Urothelium cell line (cell line): ENCODE data around the gene GPR132.

Source experiments
- DNase-seq: peaks from one replicate; pipeline ENCODE4 v3.0.0; 2011; ENCODE audit warnings: low spot score, mixed read lengths
- FAIRE-seq: peaks from 2 replicates; lab custom pipeline; 2011; peaks lifted over from hg19 to GRCh38; lab: Jason Lieb, UNC

The GPR132 gene

GRCh38 chr14:105023144-105023543 lies 42.1 kb downstream of the GPR132 start:
- FAIRE-seq (no peak), DNase-seq (no peak)

DNA sequence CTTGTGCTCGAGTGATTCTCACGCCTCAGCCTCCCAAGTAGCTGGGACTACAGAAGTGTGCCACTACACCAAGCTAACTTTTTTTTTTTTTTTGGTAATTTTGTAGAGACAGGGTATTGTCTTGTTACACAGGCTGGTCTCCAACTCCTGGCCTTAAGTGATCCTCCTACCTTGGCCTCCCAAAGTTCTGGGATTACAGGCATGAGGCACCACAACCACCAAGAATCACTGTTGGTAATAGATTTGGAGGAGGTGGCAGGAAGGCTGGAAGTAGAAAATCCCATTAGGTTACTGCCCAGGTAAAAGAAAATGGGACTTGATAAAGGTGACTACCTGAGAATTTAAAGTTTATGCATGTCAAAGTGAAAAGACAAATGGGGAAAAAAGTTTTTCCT lies 43.0 kb downstream of the GPR132 start:
- DNase-seq (no peak), FAIRE-seq (no peak)

DNA sequence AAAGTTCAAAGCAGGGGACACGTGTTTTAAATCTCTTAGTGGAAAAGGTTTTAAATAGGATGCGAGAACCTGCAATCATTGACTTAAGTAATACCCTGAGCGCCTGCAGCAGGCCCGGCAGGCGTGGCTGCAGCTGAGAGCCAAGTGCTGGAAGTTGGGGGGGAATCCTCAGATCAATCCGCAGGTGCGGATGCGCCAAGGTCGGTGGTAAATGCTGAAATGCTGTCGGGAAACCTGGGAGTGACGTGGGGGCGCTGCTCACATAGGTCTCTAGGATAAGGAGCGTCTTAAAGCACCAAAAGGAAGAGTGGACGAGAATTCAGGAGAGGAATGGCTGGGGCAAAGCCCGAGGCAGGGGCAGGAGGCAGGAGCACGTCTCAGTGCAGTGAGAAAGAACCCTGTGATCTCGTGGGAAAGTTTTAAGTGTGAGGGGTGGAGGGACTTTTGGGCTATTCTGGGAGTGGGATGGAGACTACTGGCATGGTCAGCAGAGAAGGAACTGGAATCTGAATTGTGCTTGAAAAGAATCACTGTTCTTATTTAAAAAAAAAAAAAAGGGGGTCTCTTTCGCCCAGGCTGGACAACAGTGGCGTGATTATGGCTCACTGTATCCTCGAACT lies 43.5 kb downstream of the GPR132 start:
- no peak for FAIRE-seq
- no peak for DNase-seq

- FAIRE-seq (no peak), DNase-seq (peak; percentile 93)
Observed at GRCh38 chr14:105020815-105021655, 44.2 kb downstream of the GPR132 start, which contains the start of gene CDCA4. CDCA4 (minus strand) TSS chr14:105021083; CDS start chr14:105011929, 9,154 bp downstream.

GRCh38 chr14:105019861-105020814 lies 45.1 kb downstream of the GPR132 start:
- DNase-seq (no peak), FAIRE-seq (no peak)

DNA sequence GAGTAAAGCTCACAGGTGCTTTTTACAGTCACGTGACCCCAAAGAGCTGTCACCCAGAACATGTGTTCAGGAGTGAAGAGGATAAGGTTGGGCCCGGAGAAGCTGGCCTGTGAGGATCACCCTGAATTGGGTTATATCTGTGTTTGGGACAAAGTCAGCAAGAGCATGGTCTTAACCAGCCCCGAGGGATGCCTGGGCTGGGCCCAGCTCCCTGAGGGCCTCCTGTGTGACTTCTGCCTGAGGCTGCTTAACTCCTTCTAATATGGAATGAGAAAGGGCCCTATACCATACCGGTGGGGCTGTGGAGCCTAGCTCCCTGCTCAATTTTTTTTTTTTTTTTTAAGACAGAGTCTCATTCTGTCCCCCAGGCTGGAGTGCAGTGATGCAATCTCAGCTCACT lies 46.8 kb downstream of the GPR132 start:
- FAIRE-seq (no peak), DNase-seq (no peak)

GRCh38 chr14:105015905-105016304 lies 49.3 kb downstream of the GPR132 start:
- no peak for DNase-seq
- no peak for FAIRE-seq

DNA sequence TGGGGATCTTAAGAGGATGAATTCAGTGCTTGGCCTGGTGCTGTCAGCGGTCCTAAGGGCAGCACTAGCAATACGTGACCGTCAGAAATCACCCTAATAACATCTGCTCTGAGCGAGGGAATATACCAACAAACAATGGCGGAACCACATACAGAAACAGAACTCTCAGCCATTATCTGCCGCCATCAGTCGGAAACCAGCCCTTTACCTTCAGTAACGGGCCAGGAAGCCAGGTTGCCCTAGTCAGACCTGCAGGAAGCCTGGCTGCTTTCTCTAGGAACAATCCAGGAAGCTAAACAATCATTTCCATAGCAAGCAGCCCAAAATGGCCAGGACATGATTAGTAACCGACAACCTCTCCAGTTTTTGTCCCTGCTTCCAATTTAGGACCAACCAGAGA lies 50.0 kb downstream of the GPR132 start:
- DNase-seq (no peak), FAIRE-seq (no peak)

- FAIRE-seq (no peak), DNase-seq (no peak)
Observed at GRCh38 chr14:105014631-105015030, 50.6 kb downstream of the GPR132 start.

GRCh38 chr14:105014032-105014431 lies 51.2 kb downstream of the GPR132 start:
- FAIRE-seq (no peak), DNase-seq (no peak)

DNA sequence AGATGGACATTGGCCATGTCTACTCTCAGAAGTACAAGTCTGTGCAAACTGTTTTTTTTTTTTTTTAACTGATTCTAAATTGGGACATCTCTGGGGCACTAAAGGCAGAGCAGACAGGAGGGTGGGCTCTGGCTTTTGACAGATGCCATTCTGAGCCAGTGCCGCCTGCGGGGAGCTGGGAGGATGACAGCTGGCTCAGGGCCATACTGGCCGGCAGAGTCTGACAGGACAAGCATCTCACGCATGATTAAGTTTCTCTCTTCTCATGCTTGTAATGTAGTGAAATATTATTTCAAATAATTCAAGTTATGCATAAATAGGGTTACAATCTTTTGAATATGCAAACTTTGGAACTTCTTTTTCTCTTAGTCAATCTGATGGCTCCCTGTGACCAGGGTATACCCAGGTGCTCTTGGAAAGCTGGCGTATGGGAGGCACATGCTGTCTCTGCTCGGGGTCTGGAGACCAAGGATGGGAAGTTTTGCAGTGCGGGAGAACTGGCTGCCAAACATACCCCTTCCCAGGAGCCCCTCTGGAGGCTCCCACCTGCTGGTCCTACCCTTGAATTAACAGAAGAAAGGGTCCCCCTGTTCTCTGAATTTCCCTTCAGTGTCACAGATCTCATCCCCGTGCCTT lies 52.0 kb downstream of the GPR132 start:
- no peak for FAIRE-seq

DNA sequence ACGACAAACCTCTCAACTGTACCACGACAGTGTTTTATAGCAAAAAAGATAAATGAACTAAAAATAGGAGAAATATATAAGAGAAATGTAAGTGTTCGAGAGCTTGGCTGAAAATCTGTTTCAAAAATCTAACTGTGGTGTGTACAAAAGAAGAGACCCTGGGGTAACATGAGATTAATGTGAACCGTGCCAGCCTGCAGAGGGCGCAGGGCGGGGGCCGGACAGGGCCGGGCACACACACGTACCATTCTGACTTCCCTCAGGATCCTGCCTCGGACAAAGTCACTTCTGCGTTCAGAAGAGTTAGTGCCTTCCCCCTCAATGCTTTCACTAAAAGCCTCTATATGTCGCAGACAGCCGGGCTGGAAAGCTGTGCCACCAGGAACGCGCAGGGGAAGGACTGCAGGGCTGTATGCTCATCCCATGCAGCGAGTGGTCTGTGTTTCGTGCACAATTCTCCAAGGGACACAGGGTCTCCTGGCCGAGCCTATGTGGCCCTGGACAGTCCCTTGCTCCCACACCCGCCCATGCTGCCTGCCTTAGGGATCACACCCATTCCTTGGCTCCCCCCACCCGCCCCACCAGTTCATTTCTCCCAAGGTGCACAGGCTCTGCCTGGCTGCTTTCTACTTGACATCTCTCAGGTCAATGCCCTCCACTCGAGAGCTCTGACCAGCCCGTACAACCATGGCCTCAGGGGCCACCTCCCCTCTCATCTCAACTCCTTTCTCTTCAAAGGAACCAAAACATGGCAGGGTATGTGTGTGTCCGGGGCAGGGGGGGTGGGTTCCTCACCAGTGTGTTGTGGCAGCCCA lies 52.9 kb downstream of the GPR132 start:
- no peak for DNase-seq
- FAIRE-seq, result no peak

More for the DNA sequence above, 52.0 kb downstream of the GPR132 start:
- no peak for DNase-seq

DNA sequence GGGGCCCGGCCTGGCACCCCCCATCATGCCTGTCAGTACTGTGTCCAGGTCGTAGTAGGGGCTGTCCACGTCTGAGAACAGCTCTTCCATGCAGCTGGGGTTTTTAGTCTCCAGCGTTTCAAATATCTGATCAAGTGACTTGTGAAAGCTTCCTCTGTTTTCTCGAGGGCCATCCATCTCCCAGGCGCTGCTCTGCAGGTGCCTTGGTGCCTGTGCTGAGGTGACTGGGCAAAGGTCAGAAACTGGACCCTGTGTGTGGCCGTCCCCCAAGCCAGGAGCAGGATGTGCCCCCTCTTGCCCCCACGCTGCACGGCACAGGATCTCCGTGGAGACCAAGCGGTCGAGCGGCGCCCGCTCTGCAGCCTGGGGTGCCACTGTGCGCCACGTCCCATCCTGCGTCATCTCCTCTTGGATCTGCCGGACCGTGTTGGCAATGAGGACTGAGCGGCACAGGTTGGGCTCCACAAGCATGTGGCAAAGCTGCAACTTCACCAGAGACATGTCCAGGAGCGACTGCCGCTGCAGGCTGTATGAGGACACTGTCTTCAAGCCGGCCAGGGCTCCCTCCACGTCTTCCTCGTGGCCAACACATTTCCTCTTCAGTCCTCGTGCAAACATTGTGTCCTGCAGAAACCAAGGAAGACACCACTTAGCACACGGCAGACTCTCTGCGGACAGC lies 53.8 kb downstream of the GPR132 start:
- DNase-seq (no peak), FAIRE-seq (no peak)

DNA sequence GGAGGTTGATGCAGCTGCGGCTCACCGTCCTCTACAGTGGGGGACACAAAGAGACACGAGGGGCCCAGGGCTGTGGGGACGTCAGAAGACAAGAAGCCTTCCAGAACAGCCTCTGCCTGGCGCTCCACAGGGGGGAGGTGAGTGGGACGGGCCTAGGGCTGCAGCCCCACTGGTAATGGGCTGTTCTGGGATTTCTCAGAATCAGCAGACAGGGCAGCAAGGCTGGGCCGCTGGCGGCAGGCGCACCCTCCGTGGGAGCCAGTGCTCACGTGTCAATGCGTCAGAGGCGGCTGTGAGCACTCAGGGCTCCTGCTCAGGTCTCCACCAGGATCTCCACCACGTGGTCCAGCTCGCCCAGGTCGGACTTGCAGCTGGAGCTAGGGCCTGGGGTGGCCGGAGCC lies 54.3 kb downstream of the GPR132 start:
- DNase-seq, result no peak
- no peak for FAIRE-seq

DNA sequence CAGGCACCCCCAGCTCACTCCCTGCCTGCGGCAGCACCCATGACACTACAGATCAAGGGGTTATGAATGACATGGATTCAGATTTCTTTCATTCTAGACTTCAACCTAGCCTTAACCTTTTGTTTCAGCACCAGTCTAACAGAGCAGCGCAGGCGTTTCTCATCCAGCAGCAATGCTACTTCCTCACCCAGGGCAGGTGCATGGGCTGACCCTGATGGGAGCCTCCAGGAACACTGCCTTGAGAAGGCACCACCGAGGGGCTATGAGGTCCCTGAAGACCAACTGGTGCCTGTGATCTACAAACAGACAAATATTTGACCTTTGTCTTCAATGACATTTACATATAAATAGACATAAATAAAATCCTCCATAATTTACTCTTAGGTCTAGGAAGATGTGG lies 55.1 kb downstream of the GPR132 start:
- DNase-seq (no peak), FAIRE-seq (no peak)

DNA sequence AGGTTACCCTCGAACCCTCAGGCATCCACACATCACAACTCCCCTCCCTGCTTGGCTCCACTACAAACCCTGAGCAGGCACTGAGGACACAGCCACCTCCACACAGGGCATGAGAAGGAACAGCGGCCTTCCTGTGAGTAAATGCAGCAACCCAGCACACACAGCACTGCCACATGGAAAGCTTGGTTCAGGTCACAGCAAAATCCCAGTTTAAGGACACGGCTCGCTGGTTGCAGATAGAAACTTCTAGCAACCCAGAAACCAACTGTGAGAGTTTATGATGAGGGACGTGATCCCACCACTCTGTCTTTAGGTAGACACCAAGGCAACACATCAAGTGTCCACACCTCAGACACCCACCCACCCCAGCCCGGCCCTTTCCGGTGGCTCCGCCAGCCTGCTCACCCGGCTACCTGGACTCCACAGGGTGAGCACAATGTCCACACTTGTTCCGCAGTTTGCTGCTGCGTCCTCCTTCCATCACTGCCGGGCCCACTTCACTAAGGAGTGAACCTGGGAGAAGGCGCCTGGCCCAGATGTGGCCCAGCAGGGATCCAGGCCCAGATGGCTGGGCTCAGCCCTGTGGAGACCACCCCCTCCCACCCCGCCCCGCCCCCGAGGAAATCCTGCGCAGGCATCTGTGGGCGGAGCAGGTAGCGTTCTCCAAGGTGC lies 57.5 kb downstream of the GPR132 start:
- DNase-seq (no peak), FAIRE-seq (no peak)

- no peak for DNase-seq
- FAIRE-seq, result no peak
Observed at GRCh38 chr14:105006831-105007592, 58.2 kb downstream of the GPR132 start.
